Kidney capillary endothelial cell (primary cell): ENCODE results near the gene CCDC30.
"Not testable (repeated sequence)": the region's sequence is repeated elsewhere in the genome, so short reads cannot be mapped to it uniquely, and the experiment has no call there.

Source experiments
- DNase-seq: peaks from one replicate; pipeline ENCODE4 v3.0.0-alpha.2; 2018; ENCODE audit warnings: low spot score

CCDC30 gene

GRCh38 chr1:42453386-42453785 lies 9.7 kb upstream of the CCDC30 start:
- no peak for DNase-seq

DNA sequence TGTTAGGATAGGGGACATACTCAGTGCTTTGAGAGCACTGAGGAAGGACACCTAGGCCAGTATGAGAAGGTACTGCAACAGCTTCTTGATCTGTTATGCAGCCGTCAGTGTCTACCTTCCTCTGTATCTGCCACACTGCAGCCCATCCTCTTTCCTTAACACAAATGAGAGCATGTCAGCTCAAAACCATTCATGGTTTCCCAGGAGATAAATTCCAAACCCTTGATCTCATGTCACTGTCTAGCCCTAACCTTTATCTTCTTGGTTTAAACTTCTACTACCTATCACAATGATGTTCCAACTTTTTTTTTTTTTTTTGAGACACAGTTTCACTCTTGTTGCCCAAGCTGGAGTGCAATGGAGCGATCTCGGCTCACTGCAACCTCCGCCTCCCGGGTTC lies 8.7 kb upstream of the CCDC30 start:
- DNase-seq: no peak

DNA sequence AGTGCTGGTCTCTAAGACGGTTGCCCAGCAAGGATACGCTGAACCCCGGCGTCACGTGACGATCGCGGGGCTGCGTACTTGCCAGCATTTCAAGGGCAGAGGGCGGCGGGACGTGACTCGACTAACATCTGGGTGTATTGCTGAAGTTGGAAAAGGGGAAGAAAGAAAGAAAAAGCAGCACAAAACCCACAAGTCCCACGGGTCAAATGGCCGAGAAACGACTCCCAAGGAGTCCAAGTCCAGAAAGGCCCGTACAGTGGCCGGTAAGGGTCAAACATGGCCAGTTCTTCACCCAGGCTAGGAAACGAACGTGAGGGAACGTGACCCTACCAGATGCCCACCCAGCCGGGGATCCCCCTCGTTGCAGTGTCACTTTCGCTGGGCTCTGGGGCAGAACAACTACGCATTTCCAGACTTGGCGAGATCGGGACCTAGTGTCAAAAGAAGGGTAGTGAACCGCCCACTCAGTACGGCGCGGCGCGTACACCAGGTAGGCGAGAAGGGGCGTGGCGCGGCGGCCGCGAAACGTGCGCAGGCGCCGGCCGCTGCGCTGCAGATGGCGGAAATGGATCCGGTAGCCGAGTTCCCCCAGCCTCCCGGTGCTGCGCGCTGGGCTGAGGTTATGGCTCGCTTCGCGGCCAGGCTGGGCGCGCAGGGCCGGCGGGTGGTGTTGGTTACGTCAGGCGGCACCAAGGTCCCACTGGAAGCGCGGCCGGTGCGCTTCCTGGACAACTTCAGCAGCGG lies 6.9 kb upstream of the CCDC30 start, which contains the start of the genes PPCS and ZMYND12:
PPCS (plus strand) TSS at position 534 of the 744 bp plus-strand sequence; CDS start at position 557, 23 bp downstream.
ZMYND12 (minus strand) TSS at position 13 of the 744 bp plus-strand sequence. CDS start 25 bp downstream, outside the sequence.
- DNase-seq: peak; percentile 64

- peak; percentile 43 for DNase-seq
These were observed 6.4 kb upstream of the CCDC30 start for GRCh38 chr1:42456754-42457089.

GRCh38 chr1:42461196-42461595 lies 1.9 kb upstream of the CCDC30 start:
- DNase-seq: no peak

GRCh38 chr1:42463921-42464320 lies 835 bp downstream of the CCDC30 start:
- DNase-seq: no peak

DNA sequence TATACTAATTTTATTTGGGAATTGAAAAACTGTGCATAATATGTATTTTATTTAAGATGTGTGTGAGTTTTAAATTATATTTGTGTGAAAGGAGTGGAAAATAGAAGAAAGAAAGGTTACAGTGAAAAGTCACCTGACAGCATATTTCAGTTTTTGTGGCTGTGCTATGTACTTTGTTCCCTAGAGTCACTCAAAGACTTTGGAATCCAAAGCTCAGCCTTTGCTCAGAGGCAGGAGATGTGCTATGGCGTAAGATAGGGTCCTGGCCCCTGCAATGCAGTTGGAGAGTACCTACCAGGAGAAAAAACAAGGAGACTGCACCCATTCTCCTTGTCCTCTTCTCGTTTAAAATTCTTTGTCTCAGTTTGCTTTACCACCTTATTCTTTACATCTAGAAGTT lies 2.9 kb downstream of the CCDC30 start:
- DNase-seq: no peak

DNA sequence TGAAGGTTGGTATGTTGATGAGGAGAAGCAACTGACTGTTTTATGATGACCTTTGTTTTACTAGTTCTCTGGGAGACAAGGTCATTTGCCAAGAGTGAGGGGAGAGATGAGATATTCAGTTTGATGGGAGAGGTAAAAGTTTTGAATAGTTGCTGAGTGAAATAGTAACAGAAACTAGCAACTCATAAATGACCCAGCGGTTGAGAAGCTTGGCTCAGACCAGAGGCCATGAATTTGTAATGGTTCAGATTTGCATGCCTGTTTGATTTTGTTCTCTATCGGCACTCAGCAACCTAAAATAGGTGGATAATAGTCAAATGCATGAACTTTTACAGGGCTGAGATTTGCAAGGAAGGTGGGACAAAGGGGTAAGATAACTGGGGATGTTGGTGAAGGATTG lies 6.6 kb downstream of the CCDC30 start:
- no peak for DNase-seq

GRCh38 chr1:42476605-42477004 lies 13.5 kb downstream of the CCDC30 start:
- DNase-seq: no peak

- DNase-seq: not testable (repeated sequence)
These were observed 14.3 kb downstream of the CCDC30 start for GRCh38 chr1:42477354-42477753.

- no peak for DNase-seq
These were observed 14.7 kb downstream of the CCDC30 start for GRCh38 chr1:42477775-42478174.

DNA sequence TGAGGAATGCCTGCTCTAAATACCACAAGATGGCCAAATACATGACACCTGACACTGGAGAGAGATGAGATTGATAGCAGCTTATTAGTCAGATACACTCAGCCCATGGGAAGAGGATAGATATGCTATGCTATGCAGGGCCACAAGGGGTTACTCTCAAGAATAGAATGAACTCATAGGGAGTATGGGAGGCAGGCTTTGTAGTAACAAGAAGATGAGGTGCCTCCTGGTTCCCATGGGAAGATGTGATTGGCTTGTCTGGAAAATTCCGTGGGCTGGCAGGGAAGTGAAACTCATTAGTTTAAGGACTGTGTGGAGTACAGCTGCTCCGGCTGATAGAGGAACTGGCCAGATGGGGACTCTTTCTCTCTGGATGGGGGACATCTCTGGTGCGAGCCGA lies 16.5 kb downstream of the CCDC30 start:
- DNase-seq: no peak

GRCh38 chr1:42480921-42481320 lies 17.8 kb downstream of the CCDC30 start:
- no peak for DNase-seq

- DNase-seq: no peak
These were observed 19.6 kb downstream of the CCDC30 start for GRCh38 chr1:42482635-42483153.

DNA sequence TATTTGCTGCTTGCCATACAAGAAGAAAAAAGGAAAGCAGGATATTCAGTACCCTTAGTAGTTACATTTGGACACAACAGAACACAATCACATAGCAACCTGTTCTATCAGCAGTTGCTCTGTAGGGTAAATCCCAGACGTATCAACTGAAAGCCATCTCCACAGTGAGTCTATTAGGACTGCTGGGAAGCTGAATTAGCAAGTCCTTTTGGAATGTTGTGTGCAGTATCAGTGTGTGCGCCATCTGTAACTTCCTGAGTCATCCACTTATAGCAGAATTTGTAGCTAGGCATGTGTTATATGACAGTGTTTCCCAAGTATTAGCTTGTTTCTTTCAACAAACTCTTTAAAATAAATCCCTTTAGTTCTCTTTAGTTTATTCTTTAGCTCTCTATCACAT lies 21.3 kb downstream of the CCDC30 start:
- DNase-seq: no peak

DNA sequence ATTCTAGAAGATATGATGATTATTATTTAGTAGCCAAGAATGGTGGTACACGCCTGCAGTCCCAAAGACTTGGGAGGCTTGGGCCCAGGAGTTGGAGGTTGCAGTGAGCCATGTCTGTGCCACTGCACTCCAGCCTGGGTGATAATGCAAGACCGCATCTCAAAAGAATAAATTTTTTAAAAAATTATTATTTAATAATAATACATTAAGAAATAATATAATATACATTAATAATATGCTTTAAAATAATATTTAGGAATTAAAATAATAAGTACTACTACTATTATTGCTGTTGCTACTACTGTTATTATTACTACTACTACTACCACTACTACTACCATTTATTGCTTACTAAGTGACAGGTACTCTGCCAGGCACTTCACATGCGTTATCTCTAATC lies 27.2 kb downstream of the CCDC30 start:
- DNase-seq: no peak

GRCh38 chr1:42502031-42502430 lies 38.9 kb downstream of the CCDC30 start:
- DNase-seq: not testable (repeated sequence)

DNA sequence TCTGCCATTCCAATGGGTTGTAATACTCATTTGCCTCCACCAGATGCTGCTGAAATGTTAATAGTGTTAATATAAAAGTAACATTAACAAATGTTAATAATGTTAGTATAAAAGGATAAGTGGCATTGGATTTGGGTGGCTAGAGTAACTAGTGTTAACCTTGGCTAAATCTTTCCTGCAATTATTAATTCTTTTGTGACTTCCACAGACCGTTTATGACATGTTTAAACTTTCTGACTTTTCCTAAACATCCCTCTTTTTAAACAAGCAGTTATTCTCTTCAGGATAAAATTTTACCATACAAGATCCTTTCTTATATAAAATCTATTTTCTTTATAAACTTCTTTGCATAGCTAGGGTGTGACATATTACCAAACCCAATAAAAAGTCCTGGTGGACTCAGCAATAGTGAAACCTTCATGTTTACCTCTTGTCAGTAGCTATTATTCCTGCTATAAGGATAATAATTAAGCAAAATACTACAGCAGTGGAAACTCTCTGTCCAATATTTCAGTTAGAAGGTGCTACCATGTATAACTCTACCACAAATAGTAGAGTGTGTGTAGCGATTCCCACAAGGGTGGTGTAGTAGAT lies 41.5 kb downstream of the CCDC30 start:
- no peak for DNase-seq

DNA sequence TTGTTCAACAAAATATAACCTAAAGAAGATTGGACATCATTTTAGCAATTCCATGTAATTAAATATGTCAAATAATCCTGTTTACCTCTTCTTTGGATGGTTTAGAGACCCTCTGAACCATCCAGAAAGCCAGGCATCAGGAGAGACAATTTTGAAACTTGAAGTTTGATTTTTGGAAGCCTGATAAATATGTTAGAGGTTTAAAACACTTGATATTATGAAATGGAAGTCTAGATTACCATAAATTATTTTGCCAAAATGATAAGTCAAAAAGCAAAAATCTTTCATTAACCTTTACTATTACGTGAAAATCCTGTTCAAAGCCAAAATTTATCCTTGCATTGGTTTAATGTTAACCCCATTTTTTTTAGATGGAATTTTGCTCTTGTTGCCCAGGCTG lies 43.5 kb downstream of the CCDC30 start:
- DNase-seq: no peak

DNA sequence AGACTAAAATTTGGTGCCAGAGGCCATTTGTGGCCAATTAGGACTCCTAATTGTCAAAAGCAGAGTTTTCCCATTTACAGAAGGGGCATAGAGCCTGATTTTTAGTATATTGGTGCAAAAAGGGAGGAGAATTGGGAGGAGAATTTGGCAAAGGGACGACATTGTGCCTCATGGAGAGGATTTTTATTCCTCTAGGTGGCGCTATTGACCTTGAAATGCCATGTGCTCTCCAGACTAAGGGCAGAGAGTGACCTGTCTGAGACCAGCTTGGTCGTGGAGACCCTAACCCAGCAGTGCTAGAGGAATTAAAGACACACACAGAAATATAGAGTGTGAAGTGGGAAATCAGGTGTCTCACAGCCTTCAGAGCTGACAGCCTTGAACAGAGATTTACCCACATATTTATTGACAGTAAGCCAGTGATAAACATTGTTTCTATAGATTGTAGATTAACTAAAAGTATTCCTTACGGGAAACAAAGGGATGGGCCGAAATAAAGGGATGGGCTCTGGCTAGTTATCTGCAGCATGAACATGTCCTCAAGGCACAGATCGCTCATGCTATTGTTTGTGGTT lies 48.6 kb downstream of the CCDC30 start:
- DNase-seq: not testable (repeated sequence)

DNA sequence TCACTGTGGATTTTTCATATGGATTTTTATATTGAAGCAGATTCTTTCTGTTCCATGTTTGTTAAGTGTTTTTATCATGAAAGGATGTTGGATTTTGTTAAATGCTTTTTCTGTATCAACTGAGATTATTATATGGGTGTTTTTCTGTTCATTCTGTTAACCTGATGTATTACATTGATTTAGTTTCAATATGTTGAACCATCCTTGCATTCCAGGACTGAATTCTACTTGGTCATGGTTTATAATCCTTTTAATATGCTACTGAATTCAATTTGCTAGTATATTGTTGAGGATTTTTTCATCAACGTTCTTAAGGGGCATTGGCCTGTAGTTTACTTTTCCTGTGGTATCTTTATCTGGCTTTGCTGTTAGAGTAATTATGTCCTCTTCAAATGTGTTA lies 55.8 kb downstream of the CCDC30 start:
- DNase-seq: no peak

DNA sequence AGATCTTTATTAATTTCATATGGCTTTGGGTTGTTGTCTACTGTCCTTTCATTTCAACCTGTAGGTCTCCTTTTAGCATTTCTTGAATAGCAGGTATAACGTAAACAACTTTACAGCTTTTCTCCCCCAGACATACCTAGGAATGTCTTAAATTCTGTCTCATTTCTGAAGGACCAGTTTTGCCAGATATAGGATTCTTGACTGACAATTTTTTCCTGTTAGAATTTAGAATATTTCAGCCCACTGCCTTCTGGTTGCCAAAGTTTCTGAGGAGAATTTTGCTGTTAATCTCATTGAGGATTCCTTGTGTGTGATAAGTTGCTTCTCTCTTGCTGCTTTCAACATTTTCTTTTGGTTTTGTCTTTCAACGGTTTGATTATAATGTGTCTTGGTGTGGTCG lies 60.1 kb downstream of the CCDC30 start:
- no peak for DNase-seq

GRCh38 chr1:42524330-42524729 lies 61.2 kb downstream of the CCDC30 start:
- no peak for DNase-seq
